ENCODE results near the gene ANO1. TPM values are rescaled to one million over a fixed set of nuclear protein-coding genes. Genes with fewer than 3 reads are reported as not detected.

Gene ANO1
- total RNA-seq, 1 donor from 2014 or later, result 0.33 TPM

GRCh38 chr11:70113801-70114200 lies 35.7 kb downstream of the ANO1 start:
- no peak for DNase-seq (ENCODE audit: low read depth, low spot score)

- no peak for DNase-seq (ENCODE audit: low read depth, low spot score)
These were observed 37.7 kb downstream of the ANO1 start for GRCh38 chr11:70115778-70116177.

GRCh38 chr11:70116386-70117065 lies 38.4 kb downstream of the ANO1 start:
- DNase-seq (ENCODE audit: low read depth, low spot score), result no peak

- no peak for DNase-seq (ENCODE audit: low read depth, low spot score)
These were observed 39.5 kb downstream of the ANO1 start for GRCh38 chr11:70117567-70118145.

- no peak for DNase-seq (ENCODE audit: low read depth, low spot score)
These were observed 40.5 kb downstream of the ANO1 start for GRCh38 chr11:70118642-70119041.

- DNase-seq (ENCODE audit: low read depth, low spot score), result no peak
These were observed 41.4 kb downstream of the ANO1 start for GRCh38 chr11:70119502-70119901.

GRCh38 chr11:70120674-70121073 lies 42.6 kb downstream of the ANO1 start:
- no peak for DNase-seq (ENCODE audit: low read depth, low spot score)

GRCh38 chr11:70122490-70123198 lies 44.5 kb downstream of the ANO1 start:
- DNase-seq (ENCODE audit: low read depth, low spot score), result no peak

GRCh38 chr11:70123711-70124110 lies 45.6 kb downstream of the ANO1 start:
- no peak for DNase-seq (ENCODE audit: low read depth, low spot score)

GRCh38 chr11:70124321-70125000 lies 46.3 kb downstream of the ANO1 start:
- no peak for DNase-seq (ENCODE audit: low read depth, low spot score)

- DNase-seq (ENCODE audit: low read depth, low spot score), result no peak
These were observed 48.4 kb downstream of the ANO1 start for GRCh38 chr11:70126494-70126893.

- DNase-seq (ENCODE audit: low read depth, low spot score), result no peak
These were observed 49.7 kb downstream of the ANO1 start for GRCh38 chr11:70127653-70128434.

- peak; percentile 7 for DNase-seq (ENCODE audit: low read depth, low spot score)
These were observed 50.4 kb downstream of the ANO1 start for GRCh38 chr11:70128435-70128906.

GRCh38 chr11:70129051-70129592 lies 51.0 kb downstream of the ANO1 start:
- DNase-seq (ENCODE audit: low read depth, low spot score), result no peak

GRCh38 chr11:70130636-70131035 lies 52.5 kb downstream of the ANO1 start:
- DNase-seq (ENCODE audit: low read depth, low spot score), result no peak

- no peak for DNase-seq (ENCODE audit: low read depth, low spot score)
These were observed 53.6 kb downstream of the ANO1 start for GRCh38 chr11:70131606-70132190.

GRCh38 chr11:70132641-70133040 lies 54.5 kb downstream of the ANO1 start:
- no peak for DNase-seq (ENCODE audit: low read depth, low spot score)

- DNase-seq (ENCODE audit: low read depth, low spot score), result no peak
These were observed 55.7 kb downstream of the ANO1 start for GRCh38 chr11:70133771-70134335.

GRCh38 chr11:70134490-70134889 lies 56.4 kb downstream of the ANO1 start:
- DNase-seq (ENCODE audit: low read depth, low spot score), result no peak

GRCh38 chr11:70135142-70135541 lies 57.0 kb downstream of the ANO1 start:
- no peak for DNase-seq (ENCODE audit: low read depth, low spot score)
